GM12891 (cell line): ENCODE data around the gene TCEA2.

Experiments
- PAX5 ChIP-seq: IDR thresholded peaks from 2 replicates; pipeline ENCODE4 v1.6.1; 2011; ENCODE audit warnings: low read length, moderate library complexity, mild to moderate bottlenecking; ENCODE audit not compliant: insufficient read depth, severe bottlenecking
- POLR2A ChIP-seq: IDR thresholded peaks from 2 replicates; pipeline ENCODE4 v1.6.1; 2011; ENCODE audit warnings: low read depth, low read length, control low read depth
- POLR2AphosphoS5 ChIP-seq: IDR thresholded peaks from 2 replicates; pipeline ENCODE4 v1.6.1; 2011; ENCODE audit warnings: low read depth, low read length, control low read depth
- SPI1 ChIP-seq: IDR thresholded peaks from 2 replicates; pipeline ENCODE4 v1.6.1; 2011; ENCODE audit warnings: low read depth, low read length, control low read depth

DNA sequence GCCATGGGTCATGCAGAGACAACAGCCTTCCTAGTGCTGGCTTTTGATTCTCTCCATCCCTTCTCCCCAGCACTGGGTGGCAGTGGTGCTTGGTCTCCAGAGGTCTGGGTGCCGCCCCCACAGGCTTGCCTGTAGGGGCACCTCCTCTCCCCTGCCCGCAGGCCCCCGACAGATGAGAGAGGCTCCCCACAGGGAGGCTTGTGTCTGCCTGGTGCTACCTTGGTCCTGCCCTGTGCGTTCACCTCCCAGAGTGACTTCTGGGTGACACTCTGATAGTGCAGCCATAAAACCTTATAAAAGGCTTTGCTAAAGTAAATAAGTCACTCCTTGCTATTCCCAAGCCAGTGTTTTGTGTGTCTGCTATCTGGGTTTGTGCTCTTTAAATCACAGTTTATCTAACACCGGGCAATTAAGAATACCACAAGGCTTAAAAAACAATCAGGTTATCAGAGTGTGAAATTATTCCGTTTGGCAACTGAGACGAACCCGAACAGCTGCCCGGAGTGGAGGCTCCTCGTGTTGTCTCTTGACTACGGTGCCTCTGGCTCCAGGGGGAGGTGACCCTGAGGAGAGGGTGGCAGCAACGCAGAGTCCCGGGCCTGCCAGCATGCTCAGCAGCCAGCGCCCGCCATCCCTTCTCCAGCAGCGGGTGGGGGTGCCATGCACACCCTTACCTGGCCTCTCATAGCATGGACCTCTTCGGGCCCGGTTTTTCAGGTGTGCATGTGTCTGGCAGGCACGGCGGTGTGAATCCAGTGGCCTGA, 32.4 kb upstream of the TCEA2 start:
- no peak for TF ChIP-seq PAX5
- no peak for TF ChIP-seq POLR2AphosphoS5
- TF ChIP-seq POLR2A = no peak
- TF ChIP-seq SPI1 = no peak
